Measurements from ENCODE around the gene ESR1.
"Not testable (repeated sequence)": the region's sequence is repeated elsewhere in the genome, so short reads cannot be mapped to it uniquely, and the experiment has no call there.

ESR1 gene

DNA sequence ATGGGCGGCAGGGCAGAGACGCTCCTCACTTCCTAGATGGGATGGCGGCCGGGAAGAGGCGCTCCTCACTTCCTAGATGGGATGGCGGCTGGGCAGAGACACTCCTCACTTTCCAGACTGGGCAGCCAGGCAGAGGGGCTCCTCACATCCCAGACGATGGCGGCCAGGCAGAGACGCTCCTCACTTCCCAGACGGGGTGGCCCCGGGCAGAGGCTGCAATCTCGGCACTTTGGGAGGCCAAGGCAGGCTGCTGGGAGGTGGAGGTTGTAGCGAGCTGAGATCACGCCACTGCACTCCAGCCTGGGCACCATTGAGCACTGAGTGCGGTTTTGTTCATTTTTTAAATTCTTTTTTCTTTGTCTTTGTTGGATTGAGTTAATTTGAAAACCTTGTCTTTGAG, 92.3 kb downstream of the ESR1 start:
- not testable (repeated sequence) for DNase-seq

DNA sequence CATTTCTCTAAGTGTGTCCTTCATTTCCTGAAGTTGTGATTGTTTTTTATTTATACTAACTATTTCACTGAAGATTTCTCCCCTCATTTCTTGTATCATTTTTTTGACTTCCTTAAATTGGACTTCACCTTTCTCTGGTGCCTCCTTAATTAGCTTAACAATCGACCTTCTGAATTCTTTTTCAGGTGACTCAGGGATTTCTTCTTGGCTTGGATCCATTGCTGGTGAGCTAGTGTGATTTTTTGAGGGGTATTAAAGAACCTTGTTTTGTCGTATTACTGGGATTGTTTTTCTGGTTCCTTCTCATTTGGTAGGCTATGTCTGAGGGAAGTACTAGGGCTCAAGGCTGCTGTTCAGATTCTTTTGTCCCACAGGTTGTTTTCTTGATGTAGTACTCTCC, 92.8 kb downstream of the ESR1 start:
- DNase-seq: no peak

DNA sequence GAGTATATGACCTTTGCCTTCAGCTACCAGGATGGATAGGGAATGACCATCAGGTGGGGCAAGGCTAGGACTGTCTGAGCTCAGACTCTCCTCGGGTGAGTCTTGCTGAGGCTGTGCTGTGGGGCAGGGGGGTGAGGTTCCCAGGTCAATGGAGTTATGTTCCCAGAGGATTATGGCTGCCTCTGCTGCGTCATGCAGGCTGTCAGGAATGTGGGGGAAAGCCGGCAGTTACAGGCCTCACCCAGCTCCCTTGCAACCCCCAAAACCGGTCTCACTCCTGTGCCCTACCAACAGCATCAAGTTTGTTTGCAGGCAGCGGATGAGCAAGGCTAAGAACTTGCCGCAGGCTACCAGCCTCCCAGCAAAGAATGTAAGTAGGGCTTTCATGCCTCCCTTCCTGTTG, 93.5 kb downstream of the ESR1 start:
- no peak for DNase-seq

DNA sequence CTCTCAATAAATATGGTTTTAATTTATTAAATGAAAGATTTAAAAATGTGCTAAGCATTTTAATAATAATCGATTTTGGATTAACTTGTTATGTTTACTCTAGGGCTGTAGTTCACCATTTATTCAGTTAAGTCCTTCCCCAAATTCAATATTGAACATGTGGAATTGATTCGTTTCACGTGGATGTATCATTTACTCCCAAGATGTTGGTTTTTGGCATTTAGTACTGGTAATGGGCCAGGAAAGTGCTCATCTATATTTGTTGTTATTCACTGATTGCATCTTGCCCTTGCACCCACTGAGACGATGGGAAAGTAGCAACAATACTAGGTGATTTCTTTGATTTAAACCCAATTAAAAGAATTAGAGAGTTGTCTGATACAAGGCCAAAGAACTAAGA, 97.1 kb downstream of the ESR1 start:
- no peak for DNase-seq

DNA sequence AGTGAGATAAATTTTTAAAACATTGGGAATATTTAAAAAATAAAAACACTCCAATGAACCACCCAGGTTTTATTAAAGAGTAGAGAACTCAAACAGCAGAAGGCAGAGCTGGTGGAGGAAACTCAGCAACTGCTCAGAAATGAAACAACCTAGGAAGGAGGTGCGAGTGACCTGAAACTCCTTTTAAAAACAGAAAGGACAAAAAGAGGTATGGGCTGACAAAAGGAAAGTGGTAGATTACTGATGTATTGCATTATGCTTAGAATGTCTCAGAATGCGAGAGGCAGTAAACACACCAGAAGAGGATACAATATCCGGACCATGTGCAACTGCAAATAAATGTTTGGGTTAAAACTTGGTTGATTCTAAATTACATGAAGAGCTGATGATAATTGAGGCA, 97.6 kb downstream of the ESR1 start:
- DNase-seq: no peak

DNA sequence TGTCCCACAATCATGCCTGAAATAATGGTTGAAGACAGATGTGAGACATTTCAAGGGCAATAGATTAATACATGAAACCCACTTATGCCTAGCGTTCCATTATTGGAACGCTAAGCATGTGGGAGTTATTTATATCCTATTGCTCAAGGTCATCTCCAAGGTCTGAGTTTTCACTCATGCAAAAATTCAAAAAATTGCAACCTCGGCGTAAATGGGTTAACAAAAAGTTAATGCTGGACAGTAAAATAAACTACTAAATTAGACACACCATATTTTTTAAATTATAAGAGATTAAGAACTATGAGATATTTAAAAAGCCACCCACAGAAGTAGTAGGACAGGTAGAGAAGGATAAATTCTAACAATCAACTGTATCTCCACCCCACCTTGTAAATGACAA, 98.4 kb downstream of the ESR1 start:
- no peak for DNase-seq

DNA sequence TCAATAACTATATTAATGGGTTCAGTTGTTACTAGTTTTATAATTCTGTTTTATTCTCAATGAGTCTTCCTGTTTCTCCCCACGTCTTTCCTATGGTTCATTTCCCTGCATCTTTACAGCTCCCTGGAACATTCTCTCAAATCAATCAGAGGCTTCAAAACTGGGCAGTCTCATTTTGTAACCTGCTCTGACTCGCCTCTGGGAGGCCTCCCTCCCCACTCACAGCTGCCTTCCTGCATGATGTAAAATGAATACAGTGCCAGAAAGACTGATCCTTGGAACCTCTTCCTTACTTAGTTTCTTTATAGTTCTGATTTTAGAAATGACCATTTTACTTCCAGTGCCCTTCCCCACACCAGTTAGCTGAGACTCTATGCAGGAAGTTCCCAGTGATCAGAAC, 103.9 kb downstream of the ESR1 start:
- DNase-seq: no peak

DNA sequence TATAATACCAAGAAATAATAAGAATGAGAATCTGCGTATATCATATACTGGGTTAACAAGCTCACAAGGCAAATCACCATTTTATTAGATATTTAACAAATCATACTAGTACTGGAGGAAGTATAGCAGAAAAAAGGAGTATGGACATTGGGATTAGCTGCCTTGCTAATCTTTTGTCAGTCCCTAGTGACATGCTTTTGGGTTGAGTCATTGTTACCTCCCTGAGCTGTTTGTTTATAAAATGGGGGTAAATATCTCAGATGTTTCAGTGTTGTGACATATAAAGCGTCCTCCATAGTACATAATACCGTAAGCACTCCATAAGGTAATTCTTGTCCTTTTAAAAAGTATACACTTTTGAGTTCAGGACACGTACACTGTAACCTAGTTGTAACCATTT, 107.0 kb downstream of the ESR1 start:
- DNase-seq: no peak

DNA sequence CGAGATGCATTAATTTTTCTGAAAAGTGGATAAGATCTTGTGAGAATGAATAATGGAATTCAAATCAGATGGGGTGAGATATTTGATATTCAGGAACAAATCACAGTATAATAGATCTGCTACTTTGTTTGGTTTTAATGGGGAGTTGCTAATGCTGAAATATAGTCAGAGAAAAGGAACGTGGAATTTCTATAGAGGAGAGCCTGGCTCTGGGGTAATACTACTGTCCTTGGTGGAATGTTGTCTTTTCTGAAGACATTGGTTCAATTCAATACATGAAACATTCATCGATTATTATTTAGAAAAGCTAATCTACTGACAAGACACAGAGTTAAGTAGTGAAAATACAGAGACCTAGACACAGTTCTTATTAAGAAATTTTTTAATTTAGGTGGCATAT, 108.6 kb downstream of the ESR1 start:
- DNase-seq: no peak

DNA sequence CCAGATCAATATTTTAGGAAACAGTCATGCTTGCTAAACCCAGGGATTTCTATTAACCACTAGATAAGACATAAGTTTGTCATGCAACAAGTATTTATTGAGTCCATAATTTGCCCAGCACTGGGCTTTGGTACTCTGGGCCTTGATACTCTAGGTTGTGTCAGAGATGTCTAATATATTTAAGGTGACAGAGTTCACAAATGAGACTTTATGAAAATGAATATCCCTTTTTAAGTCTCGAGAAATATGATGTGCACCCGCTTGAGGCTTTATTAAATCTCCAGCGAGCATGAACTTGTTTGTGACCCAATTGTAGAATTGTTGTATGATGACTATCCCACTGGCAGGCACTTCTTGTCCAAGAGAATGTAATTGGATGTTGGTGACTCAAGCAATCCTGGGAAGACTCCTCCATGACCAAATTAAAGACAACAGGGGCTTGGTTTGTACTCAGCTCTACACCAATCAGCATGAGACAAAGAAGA, 109.2 kb downstream of the ESR1 start:
- no peak for DNase-seq

DNA sequence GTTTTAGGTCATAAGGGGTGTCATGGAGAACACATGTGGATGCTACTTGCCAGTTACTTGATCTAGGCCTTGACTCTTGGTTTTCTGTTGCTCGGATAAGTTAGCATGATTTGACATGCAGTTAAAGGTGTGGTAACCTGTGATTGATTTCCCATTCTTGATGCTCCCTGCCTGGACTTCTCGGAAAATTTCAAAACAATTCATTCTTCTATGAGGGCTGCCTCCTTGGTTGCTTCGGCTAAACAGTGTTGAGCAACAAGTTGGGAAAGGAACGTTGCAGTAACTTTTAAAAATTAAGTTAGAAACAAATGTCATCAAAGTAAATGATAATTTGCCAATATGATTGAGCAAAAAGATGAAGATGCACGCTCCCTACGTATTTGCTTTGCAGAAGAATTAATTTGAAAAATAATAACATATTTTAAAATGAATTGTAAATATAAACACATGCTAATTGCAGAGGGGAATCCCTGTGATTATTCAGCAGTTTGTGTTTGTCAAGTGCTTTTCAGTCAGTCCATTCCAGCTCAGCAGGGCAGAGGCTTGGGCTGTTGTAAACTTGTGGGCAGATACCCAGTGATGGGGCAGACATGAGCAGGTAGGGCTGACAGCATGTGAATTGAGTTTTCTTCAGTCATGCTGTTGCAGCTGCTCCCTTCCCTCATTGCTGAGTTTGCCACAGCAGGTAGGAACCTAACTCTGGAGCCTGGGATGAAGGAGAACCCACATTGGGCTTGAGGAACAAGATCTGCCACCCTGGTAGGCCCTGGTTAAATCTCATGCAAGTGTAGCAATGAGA, 110.2 kb downstream of the ESR1 start:
- no peak for DNase-seq

DNA sequence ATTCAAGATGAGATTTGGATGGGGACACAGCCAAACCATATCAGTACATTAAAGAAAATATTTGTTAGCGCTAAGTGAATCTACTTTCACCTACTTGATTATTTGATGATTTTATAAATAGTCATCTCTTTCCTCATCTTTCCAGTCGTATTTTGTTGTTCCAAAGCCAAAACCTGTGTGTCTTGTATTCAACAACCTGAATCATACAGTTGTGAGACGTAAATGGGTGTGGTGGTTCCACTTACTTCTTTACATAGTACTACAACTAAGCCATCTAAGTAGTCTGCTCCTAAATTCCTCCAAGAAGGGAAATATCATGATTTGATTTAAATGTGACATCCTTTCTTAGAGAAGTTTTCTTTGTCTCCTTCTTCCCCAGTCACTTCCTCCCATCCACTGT, 132.8 kb downstream of the ESR1 start:
- no peak for DNase-seq

DNA sequence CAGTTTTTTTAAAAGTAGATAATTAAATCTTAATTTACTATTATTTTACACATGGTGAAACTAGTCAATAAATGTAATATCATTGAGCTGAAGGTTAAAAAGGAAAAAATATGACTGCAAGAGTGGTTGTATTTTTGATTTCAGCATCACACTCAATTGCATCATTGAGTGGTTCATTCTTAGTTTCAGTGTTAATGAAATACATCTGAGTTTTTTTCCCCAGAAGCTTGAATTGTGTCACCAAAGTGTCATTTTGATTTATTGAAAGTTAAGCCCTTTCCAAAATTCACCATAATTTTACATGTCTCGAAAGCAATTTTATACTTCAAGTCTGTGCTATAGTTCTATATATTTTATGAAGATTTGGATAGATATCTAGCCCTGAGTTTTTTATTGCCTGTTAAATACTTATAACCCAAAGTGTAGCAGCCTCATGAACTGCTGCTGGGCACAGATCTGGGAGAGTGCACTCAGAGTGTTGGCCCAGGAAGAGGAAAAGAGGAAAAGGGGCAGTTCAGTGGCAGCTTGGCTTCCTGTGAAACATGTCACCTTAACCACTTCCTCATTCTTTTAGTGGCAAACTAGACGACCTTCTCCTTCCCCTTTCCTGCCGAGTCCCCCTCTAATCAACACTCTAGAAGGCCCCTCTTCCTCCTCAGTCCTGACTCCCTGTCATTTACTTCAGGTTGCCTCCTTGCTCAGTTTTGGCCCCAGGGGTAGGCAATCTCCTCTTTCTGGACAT, 140.7 kb downstream of the ESR1 start:
- no peak for DNase-seq

DNA sequence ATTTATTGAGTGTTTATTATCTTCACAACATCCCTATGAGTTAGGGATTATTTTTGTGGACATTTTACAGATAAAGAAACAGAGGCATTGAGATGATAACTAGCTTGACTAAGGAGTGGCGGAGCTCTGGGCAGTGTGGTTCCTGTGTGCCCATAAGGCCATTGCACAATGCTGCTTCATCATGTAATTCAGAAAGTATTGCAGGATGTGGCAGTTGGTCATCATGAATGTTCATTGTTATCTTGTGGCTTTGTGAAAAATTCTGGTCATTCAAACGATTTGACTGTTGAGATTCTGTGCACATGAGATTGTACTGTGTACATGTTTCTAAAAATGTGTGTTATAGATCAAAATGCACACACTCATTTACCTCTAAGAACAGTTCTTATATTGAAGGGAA, 150.8 kb downstream of the ESR1 start:
- no peak for DNase-seq

DNA sequence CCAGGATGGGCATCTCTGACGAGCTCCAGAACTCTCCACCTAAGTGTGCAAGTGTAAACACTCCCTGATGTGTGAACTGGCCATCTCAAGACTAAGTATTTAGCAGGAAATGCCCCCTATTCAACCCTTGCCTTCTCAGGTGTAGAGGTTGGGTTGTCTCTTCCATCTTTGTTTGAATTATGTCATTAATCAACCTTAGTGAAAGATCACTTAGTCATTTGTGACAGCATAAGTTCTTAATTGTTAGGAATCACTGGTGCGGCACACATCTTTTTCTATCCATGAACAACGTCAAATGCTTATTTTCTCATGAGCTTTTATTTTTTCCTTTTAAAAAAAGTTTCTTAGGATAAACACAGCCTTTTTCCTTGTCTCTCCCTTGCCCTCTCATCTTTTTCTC, 151.6 kb downstream of the ESR1 start:
- no peak for DNase-seq

DNA sequence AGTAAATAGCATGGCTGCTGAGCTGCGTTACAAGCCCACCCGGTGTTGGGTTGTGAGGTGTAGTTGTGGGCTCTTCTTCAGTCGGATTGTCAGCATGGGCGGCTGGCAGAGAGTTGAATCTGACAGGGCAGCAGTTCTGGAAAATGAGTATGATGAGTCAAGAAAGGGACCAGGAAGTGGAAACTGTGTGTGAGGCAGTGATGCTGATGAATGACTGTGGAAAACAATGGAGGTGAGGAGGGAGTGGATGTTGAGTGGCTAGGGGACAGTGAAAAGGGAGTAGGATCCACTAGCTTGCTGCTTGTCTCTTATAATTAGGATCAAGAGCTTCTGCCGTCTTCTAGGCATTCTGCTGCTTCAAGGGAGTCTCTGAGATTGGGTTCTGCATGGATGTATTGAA, 154.3 kb downstream of the ESR1 start:
- DNase-seq: no peak

DNA sequence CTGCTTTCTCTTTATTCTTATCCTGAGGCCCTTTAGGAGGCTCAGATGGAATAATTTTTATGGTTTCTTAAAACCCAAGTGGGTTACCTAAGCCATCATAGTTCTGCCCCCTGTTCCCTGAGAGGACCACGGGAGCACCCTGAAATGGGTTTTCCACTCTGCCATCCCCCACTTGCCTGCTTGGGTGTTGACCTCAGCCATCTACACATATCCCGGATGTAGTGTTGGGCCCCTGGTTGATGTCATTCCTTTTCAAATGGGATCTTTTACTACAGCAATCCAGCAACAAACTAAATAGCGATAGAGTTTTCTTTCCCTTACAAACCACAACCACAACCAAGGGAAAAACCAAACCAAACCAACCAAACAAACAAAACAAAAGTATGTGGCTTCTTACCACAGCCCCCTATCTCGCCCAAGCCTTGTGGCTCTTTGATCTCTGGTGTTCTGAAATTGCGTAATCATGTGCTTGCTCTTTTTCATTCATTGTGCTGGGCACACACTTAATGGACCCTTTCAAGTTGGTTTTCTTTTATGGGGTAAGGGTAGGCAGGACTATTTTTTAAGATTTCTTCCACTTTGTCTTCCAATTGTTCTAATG, 154.9 kb downstream of the ESR1 start:
- DNase-seq: no peak

DNA sequence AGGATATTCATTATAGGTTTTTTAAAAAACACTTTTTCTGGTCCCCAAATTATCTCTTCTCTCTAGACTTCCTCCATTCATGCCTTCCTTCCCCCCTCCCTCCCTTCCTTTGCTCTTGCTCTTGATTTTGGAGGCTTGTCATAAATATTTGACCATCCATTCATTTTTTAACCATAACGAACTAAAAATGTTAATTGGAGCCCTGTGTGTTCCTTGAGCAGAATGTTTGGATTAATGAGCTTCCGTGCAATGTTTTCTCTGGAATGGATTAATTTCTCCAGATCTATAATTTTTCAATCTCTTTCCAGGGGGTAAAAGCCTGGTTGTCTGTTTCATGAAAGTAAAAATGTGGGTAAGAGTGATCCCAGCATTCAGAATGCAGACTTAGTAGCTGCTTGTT, 155.5 kb downstream of the ESR1 start:
- no peak for DNase-seq

DNA sequence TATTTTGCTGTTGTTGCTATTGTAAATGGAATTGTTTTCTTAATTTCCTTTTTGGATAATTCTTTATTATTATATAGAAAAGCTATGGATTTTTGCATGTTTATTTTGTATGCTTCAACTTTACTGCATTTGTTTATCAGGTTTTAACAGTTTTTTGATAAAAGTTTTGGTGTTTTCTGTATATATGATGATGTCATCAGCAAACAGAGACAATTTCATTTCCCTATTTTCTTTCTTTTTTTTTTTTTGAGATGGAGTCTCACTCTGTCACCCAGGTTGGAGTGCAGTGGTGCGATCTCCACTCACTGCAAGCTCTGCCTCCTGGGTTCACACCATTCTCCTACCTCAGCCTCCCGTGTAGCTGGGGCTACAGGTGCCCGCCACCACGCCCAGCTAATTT, 156.9 kb downstream of the ESR1 start:
- not testable (repeated sequence) for DNase-seq

DNA sequence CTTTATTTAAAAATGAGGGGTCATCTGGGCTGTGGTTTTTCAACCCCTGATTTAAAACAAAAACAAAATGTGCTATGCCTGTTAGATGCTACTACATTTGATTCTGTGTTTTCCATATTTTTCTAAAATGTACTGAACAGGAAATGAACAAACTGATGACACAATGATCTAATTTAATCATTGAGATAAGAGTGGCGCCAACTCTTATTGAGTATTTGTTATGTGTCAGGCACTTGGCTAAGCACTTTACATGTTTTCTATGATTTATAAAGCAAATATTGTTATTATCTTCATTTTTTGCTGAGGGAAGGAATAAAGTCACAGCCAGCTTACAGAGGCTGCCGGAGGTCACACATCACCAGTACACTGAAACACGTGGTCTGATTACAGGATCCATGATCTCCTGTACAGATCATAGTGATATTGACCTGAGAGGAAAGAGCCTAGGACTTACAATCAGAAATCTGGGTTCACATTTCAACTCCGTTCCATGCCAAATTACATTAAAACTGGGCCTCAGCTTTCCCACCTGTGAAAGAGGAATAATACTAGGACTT, 166.7 kb downstream of the ESR1 start:
- no peak for DNase-seq

DNA sequence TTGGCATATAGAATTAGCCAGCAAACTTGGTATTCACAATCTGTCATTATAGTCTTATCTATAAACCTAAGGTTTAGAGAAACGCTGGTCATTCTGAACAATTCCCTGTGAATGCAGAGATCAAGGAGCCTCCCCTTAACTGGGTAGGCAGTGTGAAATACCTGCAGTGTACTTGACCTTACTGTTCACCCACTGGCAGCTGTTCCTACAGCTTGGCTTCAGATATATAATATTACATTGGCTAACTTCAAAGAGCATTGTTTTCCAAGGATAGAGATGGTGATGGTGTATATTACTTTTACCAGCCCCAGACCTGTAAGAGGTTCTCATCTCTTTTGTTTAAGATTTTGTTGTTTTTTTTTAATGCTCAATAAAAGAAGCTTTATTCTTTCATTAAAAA, 168.3 kb downstream of the ESR1 start:
- no peak for DNase-seq

DNA sequence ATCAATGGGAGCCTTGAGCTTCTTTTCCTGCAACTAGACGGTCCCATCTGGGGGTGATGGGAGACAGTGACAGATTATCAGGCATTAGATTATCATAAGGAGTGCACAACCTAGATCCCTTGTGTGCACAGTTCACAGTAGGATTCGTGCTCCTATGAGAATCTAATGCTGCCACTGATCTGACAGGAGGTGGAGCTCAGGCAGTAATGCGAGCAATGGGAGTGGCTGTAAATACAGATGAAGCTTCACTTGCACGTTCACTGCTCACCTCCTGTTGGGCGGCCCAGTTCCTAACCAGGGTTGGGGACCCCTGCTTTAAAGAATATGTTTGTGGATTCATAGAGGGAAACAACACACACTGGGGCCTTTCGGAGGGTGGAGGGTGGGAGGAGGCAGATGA, 180.7 kb downstream of the ESR1 start:
- not testable (repeated sequence) for DNase-seq

DNA sequence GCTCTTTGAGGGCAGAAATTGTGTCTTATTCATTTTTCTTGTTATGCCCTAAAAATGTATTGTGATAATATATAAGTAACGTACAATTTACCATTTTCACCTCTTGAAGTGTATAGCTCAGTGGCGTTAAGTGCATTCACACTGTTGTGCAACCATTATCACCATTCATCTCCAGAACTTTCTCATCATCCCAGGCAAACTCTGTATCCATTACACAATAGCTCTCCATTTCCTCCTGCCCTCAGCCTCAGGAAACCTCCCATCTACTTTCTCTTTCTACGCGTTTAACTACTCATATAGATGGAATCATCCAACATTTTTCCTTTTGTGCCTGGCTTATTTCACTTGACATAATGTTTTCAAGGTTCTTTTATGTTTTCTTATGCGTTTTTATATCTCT, 184.6 kb downstream of the ESR1 start:
- DNase-seq: no peak

DNA sequence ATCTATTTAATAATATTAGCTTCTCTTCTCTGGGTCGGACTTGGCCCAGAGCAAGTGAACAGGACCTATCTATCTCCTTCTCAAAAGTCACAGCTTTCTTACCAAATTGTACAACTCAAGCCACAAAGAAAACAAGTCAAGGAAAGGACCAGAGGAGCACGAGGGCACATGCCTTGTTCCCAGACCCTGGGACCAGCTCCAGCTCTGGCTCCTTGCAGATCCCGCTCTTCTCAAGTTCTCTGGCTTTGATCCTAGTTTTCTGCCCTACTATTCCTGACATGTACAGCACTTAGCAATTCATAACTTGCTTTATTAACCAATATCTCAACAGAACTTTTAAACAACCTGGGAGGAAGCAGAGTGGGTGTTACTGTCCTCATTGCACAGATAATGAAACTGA, 185.9 kb downstream of the ESR1 start:
- no peak for DNase-seq

All from NCI-H2029 (cell line).